Sigmoid colon (tissue), 7 donors: ENCODE results near the gene TPCN2. TPM values are rescaled to one million over a fixed set of nuclear protein-coding genes. Genes with fewer than 3 reads are reported as not detected.

Experiments used
- DNase-seq: peaks from one replicate; pipeline ENCODE4 v3.0.0-alpha.2; 2019
- H3K27ac ChIP-seq, 4 donors: fragments of 200-600 bp; sonication (generic); one replicate each; pipeline ENCODE4 v1.5.1; 2016 to 2019; ENCODE audit warnings: mild to moderate bottlenecking in 1 of 4
- H3K27me3 ChIP-seq, 3 donors: fragments of 200-600 bp; sonication (generic); one replicate each; pipeline ENCODE4 v1.5.1; 2019; ENCODE audit warnings: mild to moderate bottlenecking in 1 of 3
- H3K36me3 ChIP-seq, 4 donors: fragments of 200-600 bp; sonication (generic); one replicate each; pipeline ENCODE4 v1.5.1; 2016 to 2019
- H3K4me1 ChIP-seq, 4 donors: fragments of 200-600 bp; sonication (generic); one replicate each; pipeline ENCODE4 v1.5.1; 2017 to 2019
- H3K4me3 ChIP-seq, 4 donors: fragments of 200-600 bp; sonication (generic); one replicate each; pipeline ENCODE4 v1.5.1; 2017 to 2019; ENCODE audit warnings: mild to moderate bottlenecking in 2 of 4, moderate library complexity in 1 of 4
- H3K9me3 ChIP-seq, 4 donors: fragments of 200-600 bp in 3 of 4; sonication (generic) in 3 of 4; one replicate each; pipeline versions ENCODE4 v1.5.1 to v1.6.1; 2013 to 2019
- CTCF ChIP-seq, 4 experiments: fragments of 450-650 bp in 3 of 4; fragments of 200-600 bp in 1 of 4; IDR thresholded peaks; one replicate each; pipeline ENCODE4 v1.5.1; 2016 to 2019; ENCODE audit warnings: antibody characterized with exemption in 4 of 4, mild to moderate bottlenecking in 3 of 4, moderate library complexity in 2 of 4
- EP300 ChIP-seq, 4 donors: sonication (generic); formaldehyde crosslinking; IDR thresholded peaks; one replicate each; pipeline ENCODE4 v1.6.1; 2017; ENCODE audit warnings: antibody characterized with exemption in 4 of 4
- POLR2A ChIP-seq, 2 donors: fragments of 450-650 bp; IDR thresholded peaks; one replicate each; pipeline ENCODE4 v1.6.1; 2016; ENCODE audit warnings: antibody characterized with exemption in 2 of 2, mild to moderate bottlenecking in 2 of 2, moderate library complexity in 2 of 2
- POLR2AphosphoS5 ChIP-seq, 4 donors: sonication (generic); formaldehyde crosslinking; IDR thresholded peaks; one replicate each; pipeline ENCODE4 v1.6.1; 2017; ENCODE audit warnings: antibody characterized with exemption in 4 of 4
- WGBS, 2 donors: extraction: QIAGEN DNeasy Blood & Tissue Kit; methylation state at CpG; one replicate each; pipeline ENCODE4 v1.1.7; 2013; 5-methylcytosine and 5-hydroxymethylcytosine counted together
- intact Hi-C: fragments of 100-400 bp; cut with DNase I; formaldehyde crosslinking; loops from one replicate; pipeline ENCODE4 v1.15.1; 2023
- polyA plus RNA-seq, 3 donors: library from polyadenylated mRNA; stranded (reverse); fragments of 200-250 nt; gene quantifications; one replicate each; pipeline ENCODE4 v1.2.3, GENCODE V29; 2013
- total RNA-seq, 4 donors: library from RNA; depleted of rRNA; stranded (reverse); fragments of >200 nt; gene quantifications; one replicate each; pipeline ENCODE4 v1.1.0, GENCODE V29; 2016
- donor health status: healthy with polysubstance abuse.
- donor health status: Bipolar disorder and iron deficiency.
- donor health status: healthy.

The TPCN2 gene
- total and polyA plus RNA-seq, 7 donors = 1.6 to 43.5 (median 17.5) TPM

GRCh38 chr11:69081180-69081579 is 32.4 kb downstream of the TPCN2 start:
- H3K9me3 ChIP-seq = no peaks in the 10 kb centered on the region
- TF ChIP-seq POLR2A (IDR thresholded peaks at IDR 0.05) = no peak
- no peak for TF ChIP-seq POLR2AphosphoS5 (IDR thresholded peaks at IDR 0.05)
- no peak for TF ChIP-seq CTCF (IDR thresholded peaks at IDR 0.05)
- no peak for TF ChIP-seq EP300 (IDR thresholded peaks at IDR 0.05)
- peaks cover 0 to 12% (median 9%) of the 10 kb centered on the region in 4 donors for H3K4me1 ChIP-seq
- WGBS, 2 donors = 95 to 96% methylated on average over 23 of the region's 23 CpGs
- peaks cover 41 to 79% (median 56%) of the 10 kb centered on the region in 4 donors for H3K36me3 ChIP-seq
- intact Hi-C loops = no loop called here
- H3K27me3 ChIP-seq = no peaks in the 10 kb centered on the region
- no peak overlapping the region for H3K4me3 ChIP-seq
- no peak for DNase-seq
- H3K27ac ChIP-seq = peak overlapping the region in 2 of 4 donors; percentile 50 to 60

GRCh38 chr11:69083531-69084247 is 35.0 kb downstream of the TPCN2 start:
- 94 to 95% methylated on average over 28 of the region's 28 CpGs for WGBS, 2 donors
- intact Hi-C loops = no loop called here
- H3K4me3 ChIP-seq = no peak overlapping the region
- peak overlapping the region in 3 of 4 donors; percentile 83 to 90 (median 89) for H3K27ac ChIP-seq
- no peak for DNase-seq
- no peak for TF ChIP-seq EP300 (IDR thresholded peaks at IDR 0.05)
- no peak for TF ChIP-seq POLR2A (IDR thresholded peaks at IDR 0.05)
- no peak for TF ChIP-seq POLR2AphosphoS5 (IDR thresholded peaks at IDR 0.05)
- no peak for TF ChIP-seq CTCF (IDR thresholded peaks at IDR 0.05)
- H3K4me1 ChIP-seq = peaks cover 0 to 36% (median 29%) of the 10 kb centered on the region in 4 donors
- H3K27me3 ChIP-seq = no peaks in the 10 kb centered on the region
- H3K9me3 ChIP-seq = no peaks in the 10 kb centered on the region
- peaks cover 37 to 76% (median 56%) of the 10 kb centered on the region in 4 donors for H3K36me3 ChIP-seq

GRCh38 chr11:69084371-69084770 is 35.6 kb downstream of the TPCN2 start:
- H3K4me1 ChIP-seq = peaks cover 0 to 42% (median 35%) of the 10 kb centered on the region in 4 donors
- H3K27me3 ChIP-seq = no peaks in the 10 kb centered on the region
- TF ChIP-seq EP300 (IDR thresholded peaks at IDR 0.05) (no peak), CTCF (IDR thresholded peaks at IDR 0.05) (no peak), POLR2A (IDR thresholded peaks at IDR 0.05) (no peak), POLR2AphosphoS5 (IDR thresholded peaks at IDR 0.05) (no peak)
- H3K4me3 ChIP-seq = no peak overlapping the region
- H3K36me3 ChIP-seq = peaks cover 32 to 69% (median 49%) of the 10 kb centered on the region in 4 donors
- 89% methylated on average over 15 of the region's 15 CpGs for WGBS, 2 donors
- intact Hi-C loops = no loop called here
- H3K27ac ChIP-seq = peak overlapping the region in 3 of 4 donors; percentile 83 to 90 (median 89)
- no peak for DNase-seq
- H3K9me3 ChIP-seq = no peaks in the 10 kb centered on the region

DNA sequence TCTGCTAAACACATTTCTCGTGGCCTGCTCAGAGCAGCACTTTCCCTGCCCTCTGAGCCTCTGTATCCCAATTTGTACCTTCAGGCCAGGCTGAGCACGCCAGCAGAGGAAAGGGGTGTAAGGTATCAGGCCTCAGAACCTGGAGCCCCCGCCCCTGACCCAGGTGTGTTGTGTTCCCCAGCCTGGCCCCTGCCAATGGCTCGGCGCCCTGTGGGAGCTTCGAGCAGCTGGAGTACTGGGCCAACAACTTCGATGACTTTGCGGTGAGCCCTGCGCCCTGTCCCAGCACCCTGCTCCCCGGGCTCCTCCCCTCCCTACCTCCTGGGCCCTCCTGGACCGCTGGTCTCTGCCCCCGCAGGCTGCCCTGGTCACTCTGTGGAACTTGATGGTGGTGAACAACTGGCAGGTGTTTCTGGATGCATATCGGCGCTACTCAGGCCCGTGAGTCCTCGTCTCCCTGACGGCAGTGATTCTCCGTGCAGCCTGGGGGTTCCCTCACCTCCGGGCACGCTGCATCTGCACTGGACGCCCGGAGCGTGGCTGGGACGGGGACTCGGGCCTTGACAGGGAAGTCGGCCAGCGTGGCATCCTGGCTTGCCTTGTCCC is 36.9 kb downstream of the TPCN2 start:
- peak overlapping the region; percentile 82 to 90 (median 86) for H3K27ac ChIP-seq
- intact Hi-C loops = loop anchor here (1.0 to 5.0 kb wide), 6 partner anchors 33 to 557 kb away; partner anchors contain the start of genes CCND1, CPT1A, IGHMBP2 and MRGPRF
- 90% methylated on average over 27 of the region's 27 CpGs for WGBS, 2 donors
- no peaks in the 10 kb centered on the region for H3K9me3 ChIP-seq
- no peaks in the 10 kb centered on the region for H3K27me3 ChIP-seq
- no peak for DNase-seq
- H3K36me3 ChIP-seq = peaks cover 20 to 64% (median 44%) of the 10 kb centered on the region in 4 donors
- no peak overlapping the region for H3K4me3 ChIP-seq
- peaks cover 0 to 42% (median 36%) of the 10 kb centered on the region in 4 donors for H3K4me1 ChIP-seq
- TF ChIP-seq POLR2A (IDR thresholded peaks at IDR 0.05) (no peak), POLR2AphosphoS5 (IDR thresholded peaks at IDR 0.05) (no peak), CTCF (IDR thresholded peaks at IDR 0.05) (no peak), EP300 (IDR thresholded peaks at IDR 0.05) (no peak)
